ENCODE data around the gene AHNAK2.
"Not testable (repeated sequence)": the region's sequence is repeated elsewhere in the genome, so short reads cannot be mapped to it uniquely, and the experiment has no call there.

AHNAK2 gene

DNA sequence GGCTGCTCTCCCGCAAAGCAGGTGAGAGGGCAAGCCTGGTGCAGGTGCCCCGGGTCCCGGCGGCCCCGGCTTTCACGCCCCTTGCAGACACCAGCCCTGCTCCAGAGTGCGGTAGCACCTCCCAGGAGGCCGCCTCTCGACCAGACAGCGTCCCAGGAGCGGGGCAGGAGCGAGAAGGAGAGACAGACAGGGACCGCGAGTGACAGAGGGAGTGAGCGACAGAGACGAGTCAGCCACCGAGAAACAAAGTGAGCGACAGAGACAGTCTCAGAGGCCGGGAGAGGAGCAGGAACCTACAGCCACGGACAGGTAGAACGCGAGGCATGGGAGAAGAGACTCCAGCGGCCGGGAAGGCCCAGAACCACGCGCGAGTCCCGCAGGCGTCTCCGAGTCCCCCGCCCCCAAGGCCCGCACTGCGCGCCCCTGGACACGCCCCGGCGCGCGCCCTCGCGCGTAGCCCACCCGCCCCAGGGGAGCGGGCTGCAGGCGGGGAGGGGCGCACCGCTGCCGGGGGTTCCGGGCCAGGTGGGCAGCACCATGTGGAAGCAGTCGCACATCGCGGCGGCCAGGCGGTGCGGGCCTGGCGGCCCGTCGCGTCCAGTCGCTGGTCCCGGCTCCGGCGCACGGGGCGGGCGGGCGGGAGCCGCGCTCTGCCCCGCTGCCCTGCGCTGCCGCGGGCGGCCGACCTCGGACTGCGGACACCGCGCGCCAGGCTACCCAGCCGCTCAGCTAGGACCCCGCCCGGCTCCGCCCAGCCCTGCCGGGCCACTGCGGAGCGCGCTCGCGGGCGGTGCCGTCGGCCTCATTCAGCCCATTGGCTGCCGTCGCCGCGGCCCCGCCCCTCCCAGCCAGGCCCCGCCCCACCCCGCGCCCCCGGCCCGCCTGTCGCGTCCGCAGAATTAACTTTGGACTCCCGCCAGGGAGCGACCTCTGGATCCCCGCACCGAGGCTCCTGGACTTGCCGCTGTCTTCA, at the start of gene AHNAK2:
AHNAK2 (minus strand) TSS at position 694 of the 973 bp plus-strand sequence; CDS start at position 557, 137 bp downstream.
- no peak for FAIRE-seq

DNA sequence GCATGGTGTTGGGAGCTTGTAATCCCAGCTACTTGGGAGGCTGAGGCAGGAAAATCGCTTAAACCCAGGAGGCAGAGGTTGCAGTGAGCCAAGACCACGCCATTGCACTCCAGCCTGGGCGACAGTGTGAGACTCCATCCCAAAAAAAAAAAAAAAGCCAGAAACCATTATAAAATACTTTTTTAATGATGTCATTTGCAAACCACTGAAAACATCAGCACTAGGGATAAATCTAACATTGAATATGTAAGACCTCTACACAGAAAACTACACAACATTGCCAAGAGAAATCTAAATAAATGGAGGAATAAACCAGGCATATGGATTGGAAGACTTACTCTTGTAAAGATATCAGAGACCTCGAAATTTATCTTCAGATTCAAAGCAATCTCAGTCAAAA, 49.5 kb upstream of the AHNAK2 start:
- FAIRE-seq, result not testable (repeated sequence)

DNA sequence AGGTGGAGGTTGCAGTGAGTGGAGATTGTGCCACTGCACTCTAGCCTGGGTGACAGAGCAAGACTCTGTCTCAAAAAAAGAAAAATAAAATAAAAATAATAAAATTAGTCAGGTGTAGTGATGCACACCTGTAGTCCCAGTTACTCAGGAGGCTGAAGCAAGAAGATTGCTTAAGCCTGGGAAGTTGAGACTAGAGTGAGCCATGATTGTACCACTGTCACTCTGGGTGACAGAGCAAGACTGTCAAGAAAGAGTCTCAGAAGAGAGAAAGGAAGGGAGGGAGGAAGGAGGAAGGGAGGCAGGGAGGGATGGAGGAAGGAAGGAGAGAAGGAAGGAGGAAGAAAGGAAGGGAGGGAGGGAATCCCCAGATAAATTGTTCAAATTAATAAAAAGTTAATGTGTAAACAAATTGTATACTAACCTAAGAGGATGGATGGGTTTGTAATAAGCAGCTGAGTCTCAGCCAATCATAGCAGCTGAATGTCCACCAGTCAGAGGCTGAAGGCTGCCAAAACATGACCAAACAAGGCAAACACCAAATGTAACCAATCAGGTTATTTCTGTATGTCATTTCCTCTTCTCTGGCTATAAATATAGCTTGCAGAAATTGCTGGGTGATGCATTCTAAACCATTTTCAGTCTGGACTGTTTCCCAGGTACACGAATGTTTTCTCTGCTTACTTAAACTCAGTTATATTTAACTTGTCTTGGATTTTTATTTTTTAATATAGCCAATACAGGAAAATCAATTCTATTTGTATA, 48.8 kb upstream of the AHNAK2 start:
- FAIRE-seq, result no peak

DNA sequence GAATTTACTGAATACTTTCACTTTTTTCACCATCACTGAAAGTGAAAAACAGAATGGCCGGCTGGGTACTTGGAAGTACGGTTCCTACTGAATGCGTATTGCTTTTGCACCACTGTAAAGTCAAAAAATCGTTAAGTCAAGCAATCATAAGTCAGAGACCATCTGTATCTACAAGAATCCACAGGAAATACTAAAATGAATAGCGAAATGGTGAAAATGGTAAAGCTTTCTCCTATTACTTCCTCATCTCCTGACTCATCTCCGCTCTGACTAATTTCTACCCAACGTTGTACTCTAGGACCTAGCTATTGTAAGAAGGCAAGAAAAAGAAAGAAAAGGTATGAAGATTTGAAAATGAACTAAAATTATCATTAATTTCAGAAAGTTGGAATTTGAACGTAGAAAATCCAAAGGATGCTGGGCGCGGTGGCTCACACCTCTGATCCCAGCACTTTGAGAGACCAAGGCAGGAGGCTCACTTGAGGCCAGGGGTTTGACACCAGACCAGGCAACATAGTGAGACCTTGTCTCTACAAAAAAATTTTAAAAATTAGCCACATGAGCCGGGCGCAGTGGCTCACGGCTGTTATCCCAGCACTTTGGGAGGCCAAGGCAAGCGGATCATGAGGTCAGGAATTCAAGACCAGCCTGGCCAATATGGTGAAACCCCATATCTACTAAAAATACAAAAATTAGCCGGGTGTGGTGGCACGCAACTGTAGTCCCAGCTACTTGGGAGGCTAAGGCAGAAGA, 48.0 kb upstream of the AHNAK2 start:
- no peak for FAIRE-seq

DNA sequence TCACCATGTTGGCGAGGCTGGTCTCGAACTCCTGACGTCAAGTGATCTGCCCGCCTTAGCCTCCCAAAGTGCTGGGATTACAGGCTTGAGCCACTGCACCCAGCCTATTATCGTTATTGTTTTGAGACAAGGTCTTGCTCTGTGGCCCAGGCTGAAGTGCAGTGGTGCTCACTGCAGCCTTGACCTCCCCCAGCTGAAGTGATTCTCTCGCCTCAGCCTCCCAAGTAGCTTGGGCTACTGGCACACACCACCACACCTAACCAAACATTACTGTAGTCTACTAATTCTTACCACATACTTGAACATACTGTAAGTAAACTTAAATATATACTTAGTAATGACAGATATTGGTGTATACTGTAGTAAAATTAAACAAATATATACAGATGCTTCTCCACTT, 47.3 kb upstream of the AHNAK2 start:
- FAIRE-seq, result no peak

DNA sequence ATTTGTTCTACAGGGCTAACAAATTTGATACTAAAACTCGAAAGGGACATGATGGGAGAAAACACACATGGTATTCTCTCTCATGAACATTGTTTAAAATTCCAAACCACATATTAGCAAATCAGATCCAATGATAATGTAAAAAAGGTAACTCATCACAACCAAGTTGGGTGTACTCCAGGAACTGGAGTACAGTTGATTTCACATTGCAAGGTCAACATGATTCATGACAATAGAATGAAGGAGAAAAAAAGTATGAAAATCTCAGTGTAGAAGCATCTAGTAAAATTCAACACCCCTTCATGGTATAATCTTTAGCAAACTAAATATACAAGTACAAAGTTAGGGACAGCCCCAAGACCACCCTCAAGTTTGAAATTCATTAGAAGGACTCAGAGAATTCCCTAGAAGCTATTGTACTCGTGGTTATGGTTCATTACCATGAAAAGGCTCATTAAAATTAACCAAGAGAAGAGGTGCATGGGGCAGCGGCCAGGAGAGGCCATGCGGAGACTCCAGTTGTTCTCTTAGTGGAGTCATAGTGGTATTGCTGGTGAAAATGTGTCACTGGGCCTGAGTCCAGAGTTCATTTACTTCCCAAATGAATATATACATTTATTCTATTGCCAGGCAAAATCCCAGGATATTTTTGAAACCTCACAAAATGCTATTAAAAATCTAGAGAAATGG, 45.8 kb upstream of the AHNAK2 start:
- no peak for FAIRE-seq

DNA sequence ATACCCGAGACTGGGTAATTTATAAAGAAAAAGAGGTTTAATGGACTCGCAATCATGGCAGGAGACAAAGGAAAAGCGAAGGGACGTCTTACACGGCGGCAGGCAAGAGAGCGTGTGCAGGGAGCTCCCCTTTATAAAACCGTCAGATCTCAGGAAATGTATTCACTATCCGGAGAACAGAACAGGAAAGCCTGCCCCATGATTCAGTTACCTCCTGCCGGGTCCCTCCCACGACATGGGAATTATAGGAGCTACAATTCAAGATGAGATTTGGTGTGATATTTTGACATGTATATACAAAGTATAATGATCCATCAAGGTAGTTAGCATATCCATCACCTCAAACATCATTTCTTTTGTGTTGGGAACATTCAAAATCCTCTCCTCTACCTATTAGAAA, 45.0 kb upstream of the AHNAK2 start:
- no peak for FAIRE-seq

DNA sequence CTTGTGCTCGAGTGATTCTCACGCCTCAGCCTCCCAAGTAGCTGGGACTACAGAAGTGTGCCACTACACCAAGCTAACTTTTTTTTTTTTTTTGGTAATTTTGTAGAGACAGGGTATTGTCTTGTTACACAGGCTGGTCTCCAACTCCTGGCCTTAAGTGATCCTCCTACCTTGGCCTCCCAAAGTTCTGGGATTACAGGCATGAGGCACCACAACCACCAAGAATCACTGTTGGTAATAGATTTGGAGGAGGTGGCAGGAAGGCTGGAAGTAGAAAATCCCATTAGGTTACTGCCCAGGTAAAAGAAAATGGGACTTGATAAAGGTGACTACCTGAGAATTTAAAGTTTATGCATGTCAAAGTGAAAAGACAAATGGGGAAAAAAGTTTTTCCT, 44.1 kb upstream of the AHNAK2 start:
- no peak for FAIRE-seq

DNA sequence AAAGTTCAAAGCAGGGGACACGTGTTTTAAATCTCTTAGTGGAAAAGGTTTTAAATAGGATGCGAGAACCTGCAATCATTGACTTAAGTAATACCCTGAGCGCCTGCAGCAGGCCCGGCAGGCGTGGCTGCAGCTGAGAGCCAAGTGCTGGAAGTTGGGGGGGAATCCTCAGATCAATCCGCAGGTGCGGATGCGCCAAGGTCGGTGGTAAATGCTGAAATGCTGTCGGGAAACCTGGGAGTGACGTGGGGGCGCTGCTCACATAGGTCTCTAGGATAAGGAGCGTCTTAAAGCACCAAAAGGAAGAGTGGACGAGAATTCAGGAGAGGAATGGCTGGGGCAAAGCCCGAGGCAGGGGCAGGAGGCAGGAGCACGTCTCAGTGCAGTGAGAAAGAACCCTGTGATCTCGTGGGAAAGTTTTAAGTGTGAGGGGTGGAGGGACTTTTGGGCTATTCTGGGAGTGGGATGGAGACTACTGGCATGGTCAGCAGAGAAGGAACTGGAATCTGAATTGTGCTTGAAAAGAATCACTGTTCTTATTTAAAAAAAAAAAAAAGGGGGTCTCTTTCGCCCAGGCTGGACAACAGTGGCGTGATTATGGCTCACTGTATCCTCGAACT, 43.6 kb upstream of the AHNAK2 start:
- no peak for FAIRE-seq

DNA sequence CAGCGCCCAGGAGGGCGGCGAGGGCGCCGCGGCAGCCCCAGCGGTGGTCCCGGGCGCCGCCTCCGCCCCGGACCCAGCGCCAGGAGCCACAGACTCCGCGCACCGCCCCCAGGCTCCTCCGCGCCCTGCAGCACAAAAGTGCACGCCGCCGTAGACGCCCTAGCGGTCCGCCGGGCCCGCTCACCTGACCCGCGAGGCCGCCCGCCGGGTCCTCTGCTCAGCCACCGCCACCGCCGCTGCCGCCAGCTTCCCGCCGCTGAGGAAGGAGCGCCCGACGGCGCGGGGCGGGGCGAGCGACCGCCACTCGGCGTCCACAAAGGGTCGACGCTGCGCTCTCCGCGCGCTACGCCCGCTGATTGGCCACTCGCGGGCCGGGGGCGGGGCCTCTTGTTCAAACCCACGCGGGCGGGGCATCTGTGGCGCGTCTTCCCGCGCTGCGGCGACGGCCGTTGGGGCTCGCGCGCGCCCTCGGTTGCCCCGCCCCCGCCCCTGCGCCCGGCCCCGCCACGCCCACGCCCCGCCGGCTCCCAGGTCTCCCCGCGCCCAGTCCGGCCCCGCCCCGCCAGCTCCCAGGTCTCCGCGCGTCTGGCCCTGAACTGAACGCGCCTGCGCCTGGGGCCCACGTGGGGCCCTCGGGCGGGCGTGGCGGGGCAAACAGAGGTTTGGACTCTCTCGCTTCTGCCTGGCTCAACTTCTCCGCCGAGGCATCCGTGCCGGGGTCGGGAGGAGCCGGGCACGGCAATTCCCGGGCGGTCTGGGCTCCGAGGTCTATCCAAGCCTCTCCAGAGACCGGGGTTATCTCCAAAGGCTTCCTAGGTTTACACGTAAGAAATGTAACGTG, 42.9 kb upstream of the AHNAK2 start, which contains the start of gene CDCA4:
CDCA4 (minus strand) TSS at position 269 of the 841 bp plus-strand sequence. CDS start 9,154 bp downstream, outside the sequence.
- no peak for FAIRE-seq

DNA sequence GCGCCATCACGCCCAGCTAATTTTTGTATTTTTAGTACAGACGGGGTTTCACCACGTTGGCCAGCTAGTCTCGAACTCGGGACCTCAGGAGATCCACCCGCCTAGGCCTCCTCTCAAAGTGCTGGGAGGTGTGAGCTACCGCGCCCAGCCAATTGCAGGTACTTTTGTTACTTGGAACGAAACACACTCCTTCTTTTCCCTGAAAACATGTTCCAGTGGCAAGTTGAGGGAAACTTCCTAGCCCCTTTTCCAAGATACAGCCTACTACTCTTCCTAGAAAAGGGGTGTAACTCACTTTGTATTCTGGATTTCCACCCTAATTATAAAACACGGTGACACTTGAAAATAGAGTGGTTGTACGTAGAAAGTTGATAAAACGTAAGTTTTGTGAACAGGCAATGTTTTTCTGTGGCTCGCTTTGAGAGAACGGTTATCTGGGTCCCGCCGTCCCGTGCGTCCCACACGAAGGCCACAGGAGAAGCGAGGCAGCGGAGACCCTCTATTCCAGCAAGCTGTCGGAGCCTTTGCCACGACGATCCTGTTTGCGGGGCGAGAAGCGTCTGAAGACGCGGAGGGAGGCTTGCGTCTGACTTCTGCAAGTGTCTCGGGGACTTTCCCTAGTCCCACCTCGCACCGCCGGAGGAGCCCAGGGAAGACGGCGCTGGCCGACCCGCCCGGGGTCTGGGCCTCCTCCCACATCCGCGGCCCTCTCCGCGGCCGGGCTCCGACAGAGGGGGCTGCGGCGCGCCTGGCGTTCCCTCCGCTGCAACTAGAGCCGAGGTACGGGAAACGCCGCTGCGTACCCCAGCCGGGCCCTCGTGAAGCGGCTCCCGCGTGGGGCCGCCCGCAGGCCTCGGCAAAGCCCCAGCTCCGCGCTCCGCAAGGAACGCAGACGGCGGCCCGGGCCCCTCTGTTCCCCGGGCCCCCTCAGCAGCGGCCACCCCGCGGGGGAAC, 42.0 kb upstream of the AHNAK2 start:
- no peak for FAIRE-seq

DNA sequence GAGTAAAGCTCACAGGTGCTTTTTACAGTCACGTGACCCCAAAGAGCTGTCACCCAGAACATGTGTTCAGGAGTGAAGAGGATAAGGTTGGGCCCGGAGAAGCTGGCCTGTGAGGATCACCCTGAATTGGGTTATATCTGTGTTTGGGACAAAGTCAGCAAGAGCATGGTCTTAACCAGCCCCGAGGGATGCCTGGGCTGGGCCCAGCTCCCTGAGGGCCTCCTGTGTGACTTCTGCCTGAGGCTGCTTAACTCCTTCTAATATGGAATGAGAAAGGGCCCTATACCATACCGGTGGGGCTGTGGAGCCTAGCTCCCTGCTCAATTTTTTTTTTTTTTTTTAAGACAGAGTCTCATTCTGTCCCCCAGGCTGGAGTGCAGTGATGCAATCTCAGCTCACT, 40.2 kb upstream of the AHNAK2 start:
- no peak for FAIRE-seq

DNA sequence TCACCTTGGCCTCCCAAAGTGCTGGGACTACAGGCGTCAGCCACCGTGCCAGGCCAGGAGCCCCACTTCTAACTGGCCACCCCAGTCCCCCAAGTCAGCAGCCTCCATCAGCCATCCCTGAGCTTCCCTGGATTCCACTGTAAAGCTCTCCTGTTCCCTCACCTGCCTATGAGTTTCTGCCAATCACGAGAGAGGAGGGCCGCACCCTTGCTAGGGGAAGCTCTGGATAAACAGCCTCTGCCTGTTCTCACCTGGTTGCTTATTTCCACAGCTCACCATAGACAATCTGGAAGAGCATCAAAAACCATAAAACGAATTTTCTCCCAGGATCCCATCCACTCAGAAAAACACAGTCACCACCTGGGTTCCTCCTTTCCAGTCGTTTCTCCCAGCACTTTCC, 37.7 kb upstream of the AHNAK2 start:
- no peak for FAIRE-seq

DNA sequence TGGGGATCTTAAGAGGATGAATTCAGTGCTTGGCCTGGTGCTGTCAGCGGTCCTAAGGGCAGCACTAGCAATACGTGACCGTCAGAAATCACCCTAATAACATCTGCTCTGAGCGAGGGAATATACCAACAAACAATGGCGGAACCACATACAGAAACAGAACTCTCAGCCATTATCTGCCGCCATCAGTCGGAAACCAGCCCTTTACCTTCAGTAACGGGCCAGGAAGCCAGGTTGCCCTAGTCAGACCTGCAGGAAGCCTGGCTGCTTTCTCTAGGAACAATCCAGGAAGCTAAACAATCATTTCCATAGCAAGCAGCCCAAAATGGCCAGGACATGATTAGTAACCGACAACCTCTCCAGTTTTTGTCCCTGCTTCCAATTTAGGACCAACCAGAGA, 37.1 kb upstream of the AHNAK2 start:
- no peak for FAIRE-seq

DNA sequence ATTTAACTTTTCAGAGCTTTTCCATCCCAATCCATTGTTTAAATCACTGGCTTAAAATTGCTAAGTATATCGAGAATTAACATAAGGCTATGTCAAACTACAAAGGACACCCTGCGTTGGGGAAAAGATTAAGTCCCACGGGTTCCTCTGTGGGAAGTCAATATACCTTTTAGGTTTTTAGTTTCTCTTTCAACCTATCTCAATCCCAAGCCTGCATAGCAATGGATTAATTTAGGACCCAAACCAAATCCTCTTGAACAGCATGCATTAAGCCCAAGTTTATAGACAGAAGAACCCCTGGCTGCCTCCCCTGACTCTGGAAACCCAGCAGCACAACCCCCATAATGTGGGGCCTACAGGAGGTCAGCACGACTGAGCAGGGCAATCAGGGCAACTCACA, 36.5 kb upstream of the AHNAK2 start:
- no peak for FAIRE-seq

DNA sequence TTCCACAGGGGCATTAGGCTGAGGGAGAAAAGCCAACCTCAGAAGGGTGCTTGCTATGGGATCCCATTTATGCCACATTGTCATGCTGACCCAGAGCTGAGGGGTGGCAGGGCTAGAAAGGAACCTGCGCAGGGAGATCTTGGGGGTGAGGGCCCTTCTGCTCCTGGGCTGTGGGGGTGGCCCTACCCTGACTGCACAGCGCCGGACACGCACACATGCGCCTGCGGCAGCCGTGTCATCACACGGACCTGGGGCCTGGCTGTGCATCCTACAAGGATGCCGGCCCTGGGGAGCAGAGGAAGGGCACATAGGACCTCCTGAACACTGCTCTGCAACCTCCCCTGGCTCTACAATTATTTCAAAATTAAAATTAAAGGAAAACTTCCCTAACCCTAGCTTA, 35.9 kb upstream of the AHNAK2 start:
- no peak for FAIRE-seq

DNA sequence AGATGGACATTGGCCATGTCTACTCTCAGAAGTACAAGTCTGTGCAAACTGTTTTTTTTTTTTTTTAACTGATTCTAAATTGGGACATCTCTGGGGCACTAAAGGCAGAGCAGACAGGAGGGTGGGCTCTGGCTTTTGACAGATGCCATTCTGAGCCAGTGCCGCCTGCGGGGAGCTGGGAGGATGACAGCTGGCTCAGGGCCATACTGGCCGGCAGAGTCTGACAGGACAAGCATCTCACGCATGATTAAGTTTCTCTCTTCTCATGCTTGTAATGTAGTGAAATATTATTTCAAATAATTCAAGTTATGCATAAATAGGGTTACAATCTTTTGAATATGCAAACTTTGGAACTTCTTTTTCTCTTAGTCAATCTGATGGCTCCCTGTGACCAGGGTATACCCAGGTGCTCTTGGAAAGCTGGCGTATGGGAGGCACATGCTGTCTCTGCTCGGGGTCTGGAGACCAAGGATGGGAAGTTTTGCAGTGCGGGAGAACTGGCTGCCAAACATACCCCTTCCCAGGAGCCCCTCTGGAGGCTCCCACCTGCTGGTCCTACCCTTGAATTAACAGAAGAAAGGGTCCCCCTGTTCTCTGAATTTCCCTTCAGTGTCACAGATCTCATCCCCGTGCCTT, 35.1 kb upstream of the AHNAK2 start:
- FAIRE-seq, result no peak

DNA sequence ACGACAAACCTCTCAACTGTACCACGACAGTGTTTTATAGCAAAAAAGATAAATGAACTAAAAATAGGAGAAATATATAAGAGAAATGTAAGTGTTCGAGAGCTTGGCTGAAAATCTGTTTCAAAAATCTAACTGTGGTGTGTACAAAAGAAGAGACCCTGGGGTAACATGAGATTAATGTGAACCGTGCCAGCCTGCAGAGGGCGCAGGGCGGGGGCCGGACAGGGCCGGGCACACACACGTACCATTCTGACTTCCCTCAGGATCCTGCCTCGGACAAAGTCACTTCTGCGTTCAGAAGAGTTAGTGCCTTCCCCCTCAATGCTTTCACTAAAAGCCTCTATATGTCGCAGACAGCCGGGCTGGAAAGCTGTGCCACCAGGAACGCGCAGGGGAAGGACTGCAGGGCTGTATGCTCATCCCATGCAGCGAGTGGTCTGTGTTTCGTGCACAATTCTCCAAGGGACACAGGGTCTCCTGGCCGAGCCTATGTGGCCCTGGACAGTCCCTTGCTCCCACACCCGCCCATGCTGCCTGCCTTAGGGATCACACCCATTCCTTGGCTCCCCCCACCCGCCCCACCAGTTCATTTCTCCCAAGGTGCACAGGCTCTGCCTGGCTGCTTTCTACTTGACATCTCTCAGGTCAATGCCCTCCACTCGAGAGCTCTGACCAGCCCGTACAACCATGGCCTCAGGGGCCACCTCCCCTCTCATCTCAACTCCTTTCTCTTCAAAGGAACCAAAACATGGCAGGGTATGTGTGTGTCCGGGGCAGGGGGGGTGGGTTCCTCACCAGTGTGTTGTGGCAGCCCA, 34.2 kb upstream of the AHNAK2 start:
- FAIRE-seq, result no peak

All from endometrium (tissue), 2 donors.